Uterus (tissue), 2 donors: Measurements from ENCODE around the gene FBXL13.

Experiments
- POLR2A ChIP-seq, 2 donors: fragments of 450-650 bp; IDR thresholded peaks; one replicate each; pipeline ENCODE4 v1.6.1; 2016; ENCODE audit warnings: antibody characterized with exemption in 2 of 2, mild to moderate bottlenecking in 1 of 2, moderate library complexity in 1 of 2
- TF ChIP-seq, protein P1 (sequence below), 4 experiments: fragments of 200-600 bp in 2 of 4; fragments of 450-650 bp in 2 of 4; sonication (generic) in 2 of 4; IDR thresholded peaks; one replicate each; pipeline ENCODE4 v1.5.1; 2016 to 2019; ENCODE audit warnings: antibody characterized with exemption in 4 of 4, mild to moderate bottlenecking in 2 of 4, moderate library complexity in 1 of 4

DNA sequence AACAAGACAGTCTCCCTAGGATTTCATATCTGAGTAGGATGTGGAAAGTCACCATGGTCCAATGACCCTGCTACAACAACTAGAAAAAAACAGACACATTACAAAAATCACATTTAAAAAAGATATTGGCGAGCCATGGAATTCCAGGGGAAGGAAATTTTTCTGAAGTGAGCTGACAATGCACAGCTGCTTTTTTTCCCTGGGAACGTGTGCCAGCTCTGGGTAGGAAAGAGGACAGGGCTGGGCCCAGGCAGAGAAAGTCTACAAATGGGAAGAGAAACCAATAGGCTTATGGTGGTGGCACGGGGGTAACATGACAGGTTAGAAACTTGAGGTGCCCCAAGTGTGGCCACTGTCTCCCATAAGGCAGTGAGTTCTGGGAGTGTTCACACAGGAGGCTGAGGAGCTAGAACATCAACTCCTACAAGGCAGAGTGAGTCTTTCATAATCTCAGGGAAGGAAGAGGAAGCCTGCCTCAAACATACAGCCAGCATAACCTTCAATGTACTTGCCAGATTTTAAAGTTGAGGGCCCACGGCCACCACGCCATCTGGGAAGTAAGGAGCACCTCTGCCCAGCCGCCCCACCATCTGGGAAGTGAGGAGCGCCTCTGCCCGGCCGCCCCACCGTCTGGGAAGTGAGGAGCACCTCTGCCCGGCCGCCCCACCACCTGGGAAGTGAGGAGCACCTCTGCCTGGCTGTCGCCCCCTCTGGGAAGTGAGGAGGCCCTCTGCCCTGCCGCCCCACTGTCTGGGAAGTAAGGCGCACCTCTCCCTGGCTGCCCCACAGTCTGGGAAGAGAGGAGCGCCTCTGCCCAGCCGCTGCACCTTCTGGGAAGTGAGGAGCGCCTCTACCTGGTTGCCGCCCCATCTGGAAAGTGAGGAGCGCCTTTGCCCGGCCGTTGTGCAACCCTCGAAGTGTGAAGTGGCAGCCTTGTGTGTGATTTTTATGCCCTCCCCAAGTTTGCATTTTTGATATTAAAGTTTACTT, 5.9 kb downstream of the FBXL13 start:
- TF ChIP-seq, protein P1, sequence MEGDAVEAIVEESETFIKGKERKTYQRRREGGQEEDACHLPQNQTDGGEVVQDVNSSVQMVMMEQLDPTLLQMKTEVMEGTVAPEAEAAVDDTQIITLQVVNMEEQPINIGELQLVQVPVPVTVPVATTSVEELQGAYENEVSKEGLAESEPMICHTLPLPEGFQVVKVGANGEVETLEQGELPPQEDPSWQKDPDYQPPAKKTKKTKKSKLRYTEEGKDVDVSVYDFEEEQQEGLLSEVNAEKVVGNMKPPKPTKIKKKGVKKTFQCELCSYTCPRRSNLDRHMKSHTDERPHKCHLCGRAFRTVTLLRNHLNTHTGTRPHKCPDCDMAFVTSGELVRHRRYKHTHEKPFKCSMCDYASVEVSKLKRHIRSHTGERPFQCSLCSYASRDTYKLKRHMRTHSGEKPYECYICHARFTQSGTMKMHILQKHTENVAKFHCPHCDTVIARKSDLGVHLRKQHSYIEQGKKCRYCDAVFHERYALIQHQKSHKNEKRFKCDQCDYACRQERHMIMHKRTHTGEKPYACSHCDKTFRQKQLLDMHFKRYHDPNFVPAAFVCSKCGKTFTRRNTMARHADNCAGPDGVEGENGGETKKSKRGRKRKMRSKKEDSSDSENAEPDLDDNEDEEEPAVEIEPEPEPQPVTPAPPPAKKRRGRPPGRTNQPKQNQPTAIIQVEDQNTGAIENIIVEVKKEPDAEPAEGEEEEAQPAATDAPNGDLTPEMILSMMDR (IDR thresholded peaks at IDR 0.05) = no peak
- no peak for TF ChIP-seq POLR2A (IDR thresholded peaks at IDR 0.05)
